NCI-H2171 (cell line): ENCODE results near the gene IL3.

Experiments used
- DNase-seq: peaks from one replicate; lab custom pipeline; 2025; lab: John Stamatoyannopoulos, UW

The IL3 gene, protein sequence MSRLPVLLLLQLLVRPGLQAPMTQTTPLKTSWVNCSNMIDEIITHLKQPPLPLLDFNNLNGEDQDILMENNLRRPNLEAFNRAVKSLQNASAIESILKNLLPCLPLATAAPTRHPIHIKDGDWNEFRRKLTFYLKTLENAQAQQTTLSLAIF

GRCh38 chr5:132060501-132061161 is at the start of gene IL3:
TSS of gene IL3 (plus strand) at chr5:132060655. CDS start at chr5:132060707, 52 bp downstream.
- DNase-seq, result no peak

DNA sequence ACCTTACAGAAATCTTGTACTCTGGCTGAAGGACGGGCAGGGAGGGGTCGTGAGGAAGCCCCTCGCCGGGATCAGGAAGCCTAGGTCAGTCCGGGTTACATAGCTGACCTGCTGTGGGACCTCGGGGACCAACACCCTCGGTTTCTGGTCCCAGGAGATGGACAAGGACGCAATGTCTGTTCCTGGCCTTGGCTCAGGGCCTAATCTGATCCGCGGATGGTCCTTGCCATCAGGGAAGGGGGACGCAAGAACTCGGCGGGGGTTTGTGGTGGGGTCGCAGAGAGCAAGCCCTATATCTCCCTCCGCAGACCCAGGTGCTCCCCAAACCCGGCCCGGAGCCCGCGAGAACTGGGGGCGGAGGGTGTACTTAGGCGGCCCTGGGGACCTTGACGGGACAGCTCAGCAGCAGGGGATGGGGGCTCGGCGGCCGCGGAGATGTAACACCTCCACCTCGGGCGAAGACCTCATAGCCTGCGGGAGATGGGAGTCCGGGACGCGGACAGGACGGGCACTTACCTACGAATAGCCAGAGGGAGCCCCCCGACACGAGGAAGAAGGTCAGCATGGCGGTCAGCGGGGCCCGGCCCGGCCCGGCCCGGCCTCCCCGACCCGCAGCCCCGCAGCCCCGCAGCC is 49.4 kb upstream of the IL3 start:
- no peak for DNase-seq

- no peak for DNase-seq
Observed at GRCh38 chr5:132011622-132012343, 48.7 kb upstream of the IL3 start, which contains the start of gene ACSL6. TSS of gene ACSL6 (minus strand) at chr5:132011658. CDS start at chr5:132011553, 105 bp downstream.

GRCh38 chr5:132012371-132013005 is 48.0 kb upstream of the IL3 start:
- DNase-seq, result no peak

DNA sequence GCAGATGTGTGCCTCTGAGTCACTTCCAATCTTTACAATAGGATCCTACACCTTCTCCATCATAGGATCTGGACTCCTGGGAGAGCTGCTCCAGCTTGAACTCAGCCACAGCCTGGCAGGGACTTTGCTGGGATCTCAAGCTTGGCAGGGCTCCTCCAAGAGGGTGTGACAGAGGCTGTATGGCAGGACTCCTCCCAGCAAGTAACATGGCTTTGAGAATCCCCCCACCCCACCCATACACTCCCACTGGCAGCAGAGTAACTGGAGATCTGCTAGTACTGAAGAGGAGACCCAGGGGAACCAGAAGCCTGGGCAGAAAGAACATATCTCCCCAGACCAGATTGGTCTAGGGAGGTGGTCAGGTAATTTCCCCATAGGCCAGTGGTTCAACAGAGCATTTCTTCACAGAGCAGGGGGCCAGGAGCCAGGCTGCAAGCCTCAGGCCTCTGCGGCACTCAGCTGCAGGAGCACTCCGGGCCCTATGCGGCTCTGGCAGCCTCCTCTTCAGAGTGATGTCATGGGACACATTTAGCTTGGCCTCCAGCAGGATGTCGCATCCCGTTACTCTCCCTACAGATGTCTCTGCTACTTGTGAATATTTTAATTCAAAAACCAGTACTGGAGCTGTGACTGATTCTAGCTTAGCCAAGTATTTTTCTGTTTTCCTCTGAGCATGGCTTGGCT is 47.3 kb upstream of the IL3 start:
- DNase-seq, result no peak

- no peak for DNase-seq
Observed at GRCh38 chr5:132013711-132014110, 46.7 kb upstream of the IL3 start.

DNA sequence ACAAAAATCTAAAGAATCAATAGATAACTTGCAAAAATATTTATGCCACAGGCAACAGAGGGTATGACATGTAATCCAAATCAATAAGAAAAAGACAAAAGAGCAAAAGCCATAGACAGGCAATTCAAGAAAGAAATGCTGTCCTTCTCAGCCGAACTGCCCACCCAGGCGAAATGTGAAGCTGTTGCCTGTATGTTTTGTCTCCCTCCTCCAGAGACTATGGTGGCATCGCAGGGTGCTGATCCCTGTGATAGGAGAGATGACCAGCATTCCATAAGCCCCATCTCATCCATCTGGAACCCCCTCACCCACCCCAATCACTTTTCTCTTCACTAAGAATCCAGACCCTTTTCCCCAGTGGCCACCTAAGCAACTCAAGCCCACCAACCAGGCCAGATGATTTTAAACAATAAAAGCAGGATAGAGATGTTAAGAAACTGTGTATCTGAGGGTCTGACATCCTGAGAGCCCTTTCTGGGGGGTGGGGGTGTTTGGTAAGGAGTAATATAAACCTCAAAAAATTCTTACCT is 43.7 kb upstream of the IL3 start:
- DNase-seq, result no peak

DNA sequence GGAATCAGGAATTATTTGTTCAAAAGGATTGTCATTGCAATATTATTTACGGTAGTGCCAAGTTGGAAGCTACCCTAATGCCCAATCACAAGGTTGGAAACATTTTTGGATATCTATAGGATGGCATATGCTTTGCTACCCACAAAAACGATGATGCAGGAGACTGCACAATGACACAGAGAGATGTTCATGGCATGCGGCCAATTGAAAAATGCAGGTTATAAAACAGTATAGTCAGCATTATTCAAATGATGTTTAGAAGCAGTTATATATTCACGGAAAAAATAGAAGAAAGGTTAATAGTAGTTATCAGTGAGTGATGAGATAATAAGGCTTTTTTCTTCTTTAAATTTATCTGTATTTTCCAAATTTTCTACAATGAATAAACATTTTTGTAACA is 43.1 kb upstream of the IL3 start:
- DNase-seq, result no peak

GRCh38 chr5:132017738-132018625 is 42.5 kb upstream of the IL3 start:
- DNase-seq, result no peak

DNA sequence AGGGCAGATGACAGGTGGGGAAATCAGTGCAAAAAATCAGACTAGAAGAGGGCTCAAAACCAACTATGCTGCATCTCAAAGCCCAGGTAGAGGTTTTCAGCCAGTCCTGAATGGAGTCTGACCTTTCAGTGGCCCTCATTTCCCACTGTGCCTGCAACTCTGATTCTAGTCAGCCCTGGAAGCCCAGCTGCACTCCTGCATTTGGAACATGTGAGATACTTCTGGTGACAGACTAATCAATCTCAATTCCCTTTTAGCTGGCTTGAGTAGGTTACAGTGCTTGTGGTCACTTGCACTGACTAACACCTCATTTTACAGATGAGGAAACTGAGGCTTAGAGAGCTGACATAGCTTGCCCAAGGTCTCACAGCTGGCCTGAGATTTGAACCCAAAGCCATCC is 41.1 kb upstream of the IL3 start:
- DNase-seq, result no peak

- DNase-seq, result no peak
Observed at GRCh38 chr5:132019857-132020555, 40.4 kb upstream of the IL3 start.

DNA sequence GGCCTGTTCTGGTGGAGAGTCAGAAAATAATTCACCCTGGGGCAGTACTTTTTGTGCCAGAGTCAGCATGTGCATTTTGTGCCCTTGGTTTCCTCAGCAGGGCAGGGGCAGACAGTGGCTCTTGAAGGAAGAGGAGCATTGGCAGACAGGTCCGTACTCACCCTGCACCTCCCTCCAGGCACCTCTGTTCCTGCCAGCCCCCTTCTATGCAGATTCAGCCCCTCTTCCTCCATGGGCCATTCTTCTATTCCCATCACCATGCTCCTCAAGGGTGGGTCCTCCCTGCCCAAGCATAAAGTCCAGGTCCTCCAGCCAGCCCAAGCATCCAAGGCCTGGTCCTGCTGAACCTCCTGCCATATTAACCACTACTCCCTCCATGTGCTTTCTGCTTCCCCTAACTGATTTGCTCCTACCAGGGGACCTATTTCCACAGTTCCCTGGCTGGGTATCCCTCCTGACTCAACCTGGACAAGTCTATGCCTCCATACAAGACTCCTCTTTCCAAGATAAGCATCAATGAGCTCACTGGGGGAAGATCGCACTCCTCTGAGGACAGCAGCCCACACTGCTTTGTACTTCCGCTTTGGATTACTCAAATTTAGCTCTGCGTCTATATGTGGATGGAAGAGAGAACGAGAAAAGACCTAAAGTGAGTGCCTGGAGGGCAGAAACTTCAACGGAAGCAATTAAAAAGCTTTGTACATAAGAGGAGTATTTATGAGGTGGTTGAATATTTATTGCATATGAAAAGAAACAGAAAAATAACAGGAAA is 39.7 kb upstream of the IL3 start:
- no peak for DNase-seq

DNA sequence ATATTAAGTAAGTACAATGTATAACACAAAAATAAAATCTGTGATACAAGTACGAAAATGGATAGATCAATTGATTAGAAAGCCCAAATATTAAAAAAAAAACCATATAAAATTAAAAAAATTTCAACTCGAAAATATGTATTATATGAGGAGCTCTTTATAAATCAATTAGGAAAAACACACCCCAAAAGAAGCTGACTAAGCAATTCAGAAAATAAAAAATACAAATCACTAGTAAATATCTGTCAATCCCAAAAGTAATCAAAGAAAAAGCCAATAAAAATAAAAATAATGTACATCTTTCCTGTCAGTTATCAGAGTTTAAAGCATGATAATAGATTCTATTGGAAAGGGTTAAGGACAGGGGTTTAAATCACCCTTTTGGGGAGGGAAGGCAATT is 38.8 kb upstream of the IL3 start:
- DNase-seq, result no peak

- DNase-seq, result no peak
Observed at GRCh38 chr5:132022737-132023136, 37.7 kb upstream of the IL3 start.

- no peak for DNase-seq
Observed at GRCh38 chr5:132023258-132024116, 37.0 kb upstream of the IL3 start.

GRCh38 chr5:132024117-132024435 is 36.4 kb upstream of the IL3 start:
- DNase-seq, result no peak

GRCh38 chr5:132024789-132025402 is 35.6 kb upstream of the IL3 start:
- no peak for DNase-seq
